ENCODE data around the gene PDIA4.
A peak's percentile ranks its signal among the peaks of the same experiment; 100 is the strongest.
"Not testable (repeated sequence)": the region's sequence is repeated elsewhere in the genome, so short reads cannot be mapped to it uniquely, and the experiment has no call there.

The PDIA4 gene

DNA sequence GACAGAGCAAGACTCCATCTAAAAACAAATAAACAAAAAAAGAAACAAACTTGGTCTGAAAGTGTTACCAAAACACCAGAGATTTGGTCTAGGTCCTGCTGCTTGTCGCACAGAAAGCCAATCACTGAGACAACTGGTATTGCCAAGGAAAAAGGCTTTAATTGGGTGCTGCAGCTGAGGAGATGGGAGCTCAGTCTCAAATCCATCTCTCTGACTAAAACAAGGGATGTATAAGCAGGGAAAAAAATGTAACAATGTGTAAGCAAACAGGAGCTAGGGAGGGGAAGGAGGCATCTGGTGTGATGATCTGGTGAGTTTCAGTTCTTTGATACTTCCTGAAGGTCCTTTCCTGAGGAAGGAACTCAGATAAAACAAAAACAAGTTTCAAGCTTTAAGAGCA lies 8.4 kb upstream of the PDIA4 start:
- no peak for DNase-seq (ENCODE audit: extremely low read depth in 1 of 2, low read depth in 1 of 2)

DNA sequence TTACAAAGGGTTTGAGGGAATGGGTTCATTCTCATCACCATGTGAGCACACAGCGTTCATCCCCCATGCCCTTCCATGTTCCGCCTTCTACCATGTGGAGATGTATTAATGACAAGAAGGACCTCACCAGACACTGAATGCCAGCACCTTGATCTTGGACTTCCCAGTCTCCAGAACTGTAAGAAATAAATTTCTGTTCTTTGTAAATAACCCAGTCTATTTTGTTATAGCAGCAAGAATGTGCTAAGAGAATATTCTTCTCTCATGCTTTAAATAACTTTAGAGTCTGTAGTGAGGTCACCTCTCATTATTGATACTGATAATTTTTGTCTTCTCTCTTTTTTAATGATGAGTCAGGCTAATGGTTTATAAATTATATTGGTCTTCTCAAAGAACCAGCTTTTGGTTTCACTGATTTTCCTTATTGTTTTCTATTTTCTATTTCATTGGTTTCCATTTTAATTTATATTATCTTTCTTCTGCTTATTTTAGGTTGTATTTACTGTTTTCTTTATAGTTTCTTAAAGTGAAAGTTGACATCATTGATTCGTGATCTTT lies 3.1 kb upstream of the PDIA4 start:
- no peak for DNase-seq (ENCODE audit: extremely low read depth in 1 of 2, low read depth in 1 of 2)

GRCh38 chr7:149030439-149030838 lies 2.1 kb upstream of the PDIA4 start:
- DNase-seq (ENCODE audit: extremely low read depth in 1 of 2, low read depth in 1 of 2) = not testable (repeated sequence)

GRCh38 chr7:149027611-149028345 lies 527 bp downstream of the PDIA4 start:
- no peak for DNase-seq (ENCODE audit: extremely low read depth in 1 of 2, low read depth in 1 of 2)

- DNase-seq (ENCODE audit: extremely low read depth in 1 of 2, low read depth in 1 of 2) = no peak
Measured at GRCh38 chr7:149027055-149027454, 1.2 kb downstream of the PDIA4 start.

DNA sequence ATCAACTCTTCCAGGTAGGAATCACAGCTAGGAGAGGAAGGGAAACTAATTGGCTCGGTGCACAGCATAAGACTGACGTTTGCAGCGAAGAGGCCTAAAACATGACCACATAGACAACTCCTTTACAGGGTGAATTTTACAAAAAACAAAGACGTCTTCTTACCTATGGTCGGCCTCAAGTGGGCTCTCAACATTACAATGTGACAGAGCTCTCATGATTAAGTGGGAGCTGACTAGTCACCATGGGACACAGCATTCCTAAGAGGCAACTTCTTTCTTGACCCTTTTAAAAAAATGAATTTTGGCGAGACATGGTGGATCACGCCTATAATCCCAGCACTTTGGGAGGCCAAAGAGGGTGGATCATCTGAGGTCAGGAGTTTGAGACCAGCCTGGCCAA lies 4.6 kb downstream of the PDIA4 start:
- DNase-seq (ENCODE audit: extremely low read depth in 1 of 2, low read depth in 1 of 2) = no peak

- no peak for DNase-seq (ENCODE audit: extremely low read depth in 1 of 2, low read depth in 1 of 2)
Measured at GRCh38 chr7:149022756-149023360, 5.4 kb downstream of the PDIA4 start.

DNA sequence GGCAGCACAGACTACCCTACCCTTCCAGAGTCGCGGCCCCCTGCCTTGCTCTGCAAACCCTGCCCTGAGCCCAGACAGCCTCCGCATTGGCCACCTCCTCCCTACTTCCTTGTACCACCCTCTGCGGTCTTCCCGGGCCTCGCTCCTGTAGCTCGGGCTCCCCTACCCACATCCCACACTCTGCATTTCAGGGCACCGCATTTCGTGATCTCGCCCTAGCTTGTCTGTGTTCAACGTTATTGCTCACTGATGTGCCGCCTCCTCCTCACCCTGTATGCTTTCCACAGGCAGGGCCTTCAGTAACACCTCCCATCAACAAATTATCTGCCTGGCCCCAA lies 6.6 kb downstream of the PDIA4 start:
- no peak for DNase-seq (ENCODE audit: extremely low read depth in 1 of 2, low read depth in 1 of 2)

DNA sequence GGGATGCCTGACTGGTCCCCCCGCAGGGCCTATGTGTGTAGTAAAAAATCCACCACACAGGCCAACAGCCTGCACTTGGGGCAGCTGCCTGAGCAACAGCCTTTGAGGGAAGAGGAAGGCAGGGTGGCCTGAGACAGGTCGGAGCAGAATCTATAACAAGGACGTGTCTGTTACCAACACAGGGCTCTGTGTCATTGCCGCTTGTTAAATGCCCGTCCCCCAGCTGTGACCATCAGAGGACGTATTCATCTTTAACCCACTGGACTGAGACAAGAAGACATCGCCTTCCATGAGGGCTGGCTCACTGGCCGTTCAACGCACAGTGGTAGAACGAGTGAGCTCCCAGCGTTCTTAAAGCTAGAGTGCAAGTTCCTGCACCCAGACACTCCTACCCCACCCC lies 7.8 kb downstream of the PDIA4 start:
- no peak for DNase-seq (ENCODE audit: extremely low read depth in 1 of 2, low read depth in 1 of 2)

DNA sequence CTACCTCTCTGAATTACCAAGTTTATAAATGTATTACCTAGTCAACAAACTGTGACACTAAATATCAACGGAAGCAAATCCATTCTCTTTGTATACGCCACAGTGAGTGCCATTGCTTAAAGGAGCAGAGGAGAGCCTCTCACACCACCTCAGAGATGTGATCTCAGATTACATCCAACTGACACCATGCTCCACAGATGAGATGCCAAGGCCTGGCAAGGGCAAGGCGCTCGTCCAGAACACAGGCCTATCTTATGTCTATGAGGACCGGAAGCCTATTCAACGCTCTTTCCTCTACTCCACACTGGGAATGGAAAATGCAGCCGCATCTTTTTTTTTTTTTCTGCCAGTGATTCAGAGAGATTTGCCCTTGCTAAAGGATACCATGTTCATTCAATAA lies 11.4 kb downstream of the PDIA4 start:
- no peak for DNase-seq (ENCODE audit: extremely low read depth in 1 of 2, low read depth in 1 of 2)

- no peak for DNase-seq (ENCODE audit: extremely low read depth in 1 of 2, low read depth in 1 of 2)
Measured at GRCh38 chr7:149014309-149014708, 14.0 kb downstream of the PDIA4 start.

GRCh38 chr7:149013876-149014275 lies 14.4 kb downstream of the PDIA4 start:
- no peak for DNase-seq (ENCODE audit: extremely low read depth in 1 of 2, low read depth in 1 of 2)

GRCh38 chr7:149012730-149013129 lies 15.6 kb downstream of the PDIA4 start:
- not testable (repeated sequence) for DNase-seq (ENCODE audit: extremely low read depth in 1 of 2, low read depth in 1 of 2)

DNA sequence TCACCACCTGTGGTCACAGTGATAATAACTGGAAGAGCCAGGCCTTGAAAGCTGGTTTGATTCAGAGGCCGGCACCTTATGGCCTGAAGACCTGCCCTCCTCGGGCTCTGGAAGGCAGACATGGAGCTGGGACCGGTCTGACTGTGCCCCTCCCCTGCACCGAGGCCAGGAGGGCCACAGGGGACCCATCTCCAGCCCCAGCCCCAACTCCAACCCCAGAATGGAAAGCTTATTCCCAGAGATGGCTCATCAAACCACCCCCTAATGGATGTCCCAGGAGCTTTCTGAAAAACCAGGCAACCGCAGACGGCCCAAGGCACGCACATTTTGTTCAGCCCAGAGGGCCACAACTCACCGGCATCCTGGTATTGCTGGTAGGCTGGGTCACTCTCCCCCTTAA lies 16.8 kb downstream of the PDIA4 start:
- DNase-seq (ENCODE audit: extremely low read depth in 1 of 2, low read depth in 1 of 2) = no peak

GRCh38 chr7:149010451-149010850 lies 17.9 kb downstream of the PDIA4 start:
- no peak for DNase-seq (ENCODE audit: extremely low read depth in 1 of 2, low read depth in 1 of 2)

- no peak for DNase-seq (ENCODE audit: extremely low read depth in 1 of 2, low read depth in 1 of 2)
Measured at GRCh38 chr7:149009527-149009926, 18.8 kb downstream of the PDIA4 start.

DNA sequence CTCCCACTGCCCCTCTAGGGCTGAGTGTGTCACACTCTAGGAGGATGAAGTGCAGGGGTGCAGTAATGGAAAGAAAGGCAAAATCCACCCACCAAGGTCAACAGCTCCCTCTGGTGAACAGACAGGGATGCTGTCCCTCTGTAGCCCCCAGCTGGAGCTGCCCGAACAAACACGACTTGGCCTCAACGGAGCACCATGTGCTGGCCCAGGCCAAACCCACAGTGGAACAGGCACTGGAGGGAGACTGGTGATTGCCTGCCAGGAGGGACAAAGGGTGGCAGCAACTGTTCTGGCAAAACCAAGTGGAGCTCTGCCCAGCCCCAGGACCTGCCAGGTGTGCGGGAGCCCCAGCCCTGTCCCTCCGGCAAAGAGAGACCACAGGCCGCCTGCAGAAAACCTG lies 20.7 kb downstream of the PDIA4 start:
- no peak for DNase-seq (ENCODE audit: extremely low read depth in 1 of 2, low read depth in 1 of 2)

- DNase-seq (ENCODE audit: extremely low read depth in 1 of 2, low read depth in 1 of 2) = no peak
Measured at GRCh38 chr7:149007146-149007545, 21.2 kb downstream of the PDIA4 start.

DNA sequence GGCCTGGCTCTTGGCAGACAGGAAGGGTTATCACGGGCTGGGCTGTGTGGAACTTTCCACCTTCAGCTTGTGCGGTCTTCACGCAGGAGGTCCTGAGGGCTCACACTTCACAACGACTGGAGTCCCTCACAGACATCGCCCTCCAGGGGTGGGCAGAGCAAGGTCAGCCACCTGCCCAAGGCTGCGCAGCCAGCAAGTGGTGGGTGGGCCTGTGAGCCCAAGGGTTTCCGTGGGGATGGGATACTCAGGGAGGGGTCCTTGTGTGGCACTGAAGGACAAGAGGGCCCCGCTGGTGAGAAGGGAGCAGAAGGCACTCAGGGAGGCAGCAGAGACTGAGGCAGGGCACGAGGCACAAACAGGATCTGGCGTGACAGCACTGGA lies 22.0 kb downstream of the PDIA4 start:
- no peak for DNase-seq (ENCODE audit: extremely low read depth in 1 of 2, low read depth in 1 of 2)

- peak; percentile 63 to 84 for DNase-seq (ENCODE audit: extremely low read depth in 1 of 2, low read depth in 1 of 2)
Measured at GRCh38 chr7:149005427-149006344, 22.6 kb downstream of the PDIA4 start.

Data from activated CD8-positive, alpha-beta memory T cell treated with anti-CD3 and anti-CD28 coated beads for 1 hour (primary cell).